Fibroblast of mammary gland (primary cell): Measurements from ENCODE around the gene THRA.

Source experiments
- DNase-seq: peaks from one replicate; pipeline ENCODE4 v3.0.0-alpha.2; 2010; ENCODE audit warnings: low read depth
- H3K4me3 ChIP-seq: 2 replicates; pipeline ENCODE4 v1.5.1; 2011; ENCODE audit warnings: low read depth, mild to moderate bottlenecking, low read length, moderate library complexity; ENCODE audit not compliant: control insufficient read depth
- CTCF ChIP-seq: conservative IDR thresholded peaks from 2 replicates; pipeline ENCODE4 v1.5.1; 2011; ENCODE audit warnings: low read depth, low read length, inconsistent platforms; ENCODE audit not compliant: control insufficient read depth, insufficient read depth

Gene THRA

GRCh38 chr17:40060887-40061608 lies 1.7 kb upstream of the THRA start:
- TF ChIP-seq CTCF, result no peak

GRCh38 chr17:40061609-40062038 lies 1.1 kb upstream of the THRA start:
- no peak for TF ChIP-seq CTCF
- DNase-seq, result no peak
- H3K4me3 ChIP-seq, result no peak overlapping the region

More at GRCh38 chr17:40060887-40061608, 1.7 kb upstream of the THRA start:
- no peak overlapping the region for H3K4me3 ChIP-seq
- no peak for DNase-seq

GRCh38 chr17:40063187-40063771 lies 514 bp downstream of the THRA start:
- DNase-seq, result no peak
- no peak for TF ChIP-seq CTCF
- H3K4me3 ChIP-seq, result peak overlapping the region; percentile 87

- DNase-seq, result no peak
- no peak for TF ChIP-seq CTCF
Observed at GRCh38 chr17:40063901-40064531, 1.3 kb downstream of the THRA start.

GRCh38 chr17:40064971-40065768 lies 2.4 kb downstream of the THRA start:
- DNase-seq, result peak; percentile 51
- peak overlapping the region; percentile 87 for H3K4me3 ChIP-seq
- TF ChIP-seq CTCF, result no peak

More at GRCh38 chr17:40063901-40064531, 1.3 kb downstream of the THRA start:
- peak overlapping the region; percentile 87 for H3K4me3 ChIP-seq

GRCh38 chr17:40065769-40066510 lies 3.2 kb downstream of the THRA start:
- no peak for TF ChIP-seq CTCF
- H3K4me3 ChIP-seq, result no peak overlapping the region

More at GRCh38 chr17:40065769-40066510, 3.2 kb downstream of the THRA start:
- DNase-seq, result no peak
